WI38 (cell line): ENCODE measurements around the gene METRN.

Experiments
- H3K4me3 ChIP-seq: 2 replicates; pipeline ENCODE4 v1.5.1; 2011; ENCODE audit warnings: low read depth, mild to moderate bottlenecking, control low read depth, low read length
- TF ChIP-seq, protein P1 (sequence below): IDR thresholded peaks from 2 replicates; pipeline ENCODE4 v1.5.1; 2012; ENCODE audit warnings: low read depth, mild to moderate bottlenecking, control low read depth, low read length

The METRN gene

DNA sequence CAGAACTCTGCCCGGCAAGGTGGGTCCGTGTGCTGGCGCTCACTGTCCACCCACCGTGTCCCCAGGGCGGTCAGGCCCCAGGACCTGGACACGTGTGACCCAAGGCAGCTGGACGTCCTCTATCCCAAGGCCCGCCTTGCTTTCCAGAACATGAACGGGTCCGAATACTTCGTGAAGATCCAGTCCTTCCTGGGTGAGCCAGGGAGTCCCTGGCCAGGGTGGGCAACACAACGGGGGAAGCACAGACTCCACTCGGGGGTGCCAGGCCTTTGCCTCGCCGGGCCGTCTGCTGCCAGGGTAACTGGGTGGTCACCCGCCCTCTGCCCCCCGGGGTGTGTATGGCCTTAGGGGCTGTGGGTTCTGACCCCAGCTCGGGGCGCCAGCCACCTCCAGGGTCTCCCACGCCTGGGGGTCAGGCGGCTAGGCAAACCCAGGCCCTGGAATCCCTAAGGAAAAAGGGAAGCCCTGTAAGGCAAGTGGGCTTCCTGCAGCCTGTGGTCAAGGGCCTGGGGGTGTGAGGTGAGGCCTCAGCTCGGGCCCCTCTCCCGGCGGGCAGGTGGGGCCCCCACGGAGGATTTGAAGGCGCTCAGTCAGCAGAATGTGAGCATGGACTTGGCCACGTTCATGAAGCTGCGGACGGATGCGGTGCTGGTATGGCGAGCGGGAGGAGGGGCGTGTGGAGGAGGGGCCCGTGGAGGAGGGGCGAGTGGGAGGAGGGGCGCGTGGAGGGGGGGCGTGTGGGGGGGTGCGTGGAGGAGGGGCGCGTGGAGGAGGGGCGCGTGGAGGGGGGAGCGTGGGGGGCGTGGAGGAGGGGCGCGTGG, 52.1 kb downstream of the METRN start:
- TF ChIP-seq, protein P1, sequence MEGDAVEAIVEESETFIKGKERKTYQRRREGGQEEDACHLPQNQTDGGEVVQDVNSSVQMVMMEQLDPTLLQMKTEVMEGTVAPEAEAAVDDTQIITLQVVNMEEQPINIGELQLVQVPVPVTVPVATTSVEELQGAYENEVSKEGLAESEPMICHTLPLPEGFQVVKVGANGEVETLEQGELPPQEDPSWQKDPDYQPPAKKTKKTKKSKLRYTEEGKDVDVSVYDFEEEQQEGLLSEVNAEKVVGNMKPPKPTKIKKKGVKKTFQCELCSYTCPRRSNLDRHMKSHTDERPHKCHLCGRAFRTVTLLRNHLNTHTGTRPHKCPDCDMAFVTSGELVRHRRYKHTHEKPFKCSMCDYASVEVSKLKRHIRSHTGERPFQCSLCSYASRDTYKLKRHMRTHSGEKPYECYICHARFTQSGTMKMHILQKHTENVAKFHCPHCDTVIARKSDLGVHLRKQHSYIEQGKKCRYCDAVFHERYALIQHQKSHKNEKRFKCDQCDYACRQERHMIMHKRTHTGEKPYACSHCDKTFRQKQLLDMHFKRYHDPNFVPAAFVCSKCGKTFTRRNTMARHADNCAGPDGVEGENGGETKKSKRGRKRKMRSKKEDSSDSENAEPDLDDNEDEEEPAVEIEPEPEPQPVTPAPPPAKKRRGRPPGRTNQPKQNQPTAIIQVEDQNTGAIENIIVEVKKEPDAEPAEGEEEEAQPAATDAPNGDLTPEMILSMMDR, result no peak
- no peak overlapping the region for H3K4me3 ChIP-seq

GRCh38 chr16:767743-768235, 52.9 kb downstream of the METRN start:
- TF ChIP-seq, protein P1, result no peak

GRCh38 chr16:768428-768827, 53.5 kb downstream of the METRN start:
- TF ChIP-seq, protein P1, result no peak
- no peak overlapping the region for H3K4me3 ChIP-seq

More at GRCh38 chr16:767743-768235, 52.9 kb downstream of the METRN start:
- H3K4me3 ChIP-seq, result no peak overlapping the region
